K562 (cell line): ENCODE results near the gene KRR1. TPM values are rescaled to one million over a fixed set of nuclear protein-coding genes. Genes with fewer than 3 reads are reported as not detected.
A peak's percentile ranks its signal among the peaks of the same experiment; 100 is the strongest.

Source experiments
- ARHGAP35 ChIP-seq: fragments of 450-650 bp; IDR thresholded peaks from 2 replicates; pipeline ENCODE4 v1.6.1; 2018; ENCODE audit not compliant: partially characterized antibody
- BRCA1 ChIP-seq, 2 experiments: fragments of 450-650 bp in 1 of 2; sonication (generic) in 1 of 2; formaldehyde crosslinking in 1 of 2; IDR thresholded peaks; 2 replicates each; pipeline versions ENCODE4 v1.5.0 to v1.6.1; 2017 to 2020; ENCODE audit warnings: mild to moderate bottlenecking in 1 of 2, missing genetic modification reagents in 1 of 2
- E2F4 ChIP-seq: sonication (generic); formaldehyde crosslinking; IDR thresholded peaks from 2 replicates; pipeline ENCODE4 v1.8.0; 2022; ENCODE audit warnings: mild to moderate bottlenecking, low read depth, missing genetic modification reagents
- ELK3 ChIP-seq: fragments of 450-650 bp; formaldehyde crosslinking; IDR thresholded peaks from 2 replicates; pipeline ENCODE4 v1.4.0; 2020; ENCODE audit warnings: mild to moderate bottlenecking
- IRF1 ChIP-seq: sonication (generic); formaldehyde crosslinking; IDR thresholded peaks from 2 replicates; pipeline ENCODE4 v1.8.0; 2022; ENCODE audit warnings: missing genetic modification reagents, mild to moderate bottlenecking, borderline replicate concordance
- KLF6 ChIP-seq: fragments of 250-450 bp; sonication (Bioruptor Pico); IDR thresholded peaks from 2 replicates; pipeline ENCODE4 v1.4.0; 2020; ENCODE audit warnings: mild to moderate bottlenecking, moderate library complexity, borderline replicate concordance
- NR2C2 ChIP-seq, 2 experiments: fragments of 200-800 bp in 1 of 2; sonication (Bioruptor generic) in 1 of 2; sonication (generic) in 1 of 2; formaldehyde crosslinking in 1 of 2; IDR thresholded peaks; 2 replicates each; pipeline versions ENCODE4 v1.6.1 to v1.8.0; 2016 to 2022; ENCODE audit warnings: mild to moderate bottlenecking in 1 of 2, missing compliant biosample characterization in 1 of 2, missing genetic modification characterization in 1 of 2, missing genetic modification reagents in 1 of 2
- POLR2AphosphoS2 ChIP-seq: IDR thresholded peaks from 2 replicates; pipeline ENCODE4 v1.6.1; 2012; ENCODE audit warnings: low read length, improper control_type of control experiment
- POLR3A ChIP-seq: IDR thresholded peaks from 2 replicates; pipeline ENCODE4 v1.6.1; 2011; ENCODE audit warnings: borderline replicate concordance, mild to moderate bottlenecking, moderate library complexity; ENCODE audit not compliant: insufficient read length, insufficient read depth; ENCODE audit errors: extremely low read depth
- RFX1 ChIP-seq: fragments of 450-650 bp; IDR thresholded peaks from 2 replicates; pipeline ENCODE4 v1.6.1; 2016; ENCODE audit warnings: mild to moderate bottlenecking, moderate library complexity
- RFX7 ChIP-seq: fragments of 250-450 bp; sonication (Bioruptor Pico); IDR thresholded peaks from 2 replicates; pipeline ENCODE4 v1.5.1; 2021; ENCODE audit warnings: mild to moderate bottlenecking
- SMARCE1 ChIP-seq: fragments of 450-650 bp; IDR thresholded peaks from 2 replicates; pipeline ENCODE4 v1.7.1; 2016; ENCODE audit warnings: mild to moderate bottlenecking
- TAF15 ChIP-seq: fragments of 200-400 bp; formaldehyde crosslinking; IDR thresholded peaks from 2 replicates; pipeline ENCODE4 v1.6.1; 2017; ENCODE audit warnings: mild to moderate bottlenecking, low read depth, low read length, moderate library complexity
- ZFP1 ChIP-seq: fragments of 450-650 bp; formaldehyde crosslinking; IDR thresholded peaks from 2 replicates; pipeline ENCODE4 v1.4.0; 2020; ENCODE audit warnings: mild to moderate bottlenecking, mixed read lengths
- ZNF124 ChIP-seq: sonication (generic); formaldehyde crosslinking; IDR thresholded peaks from 2 replicates; pipeline ENCODE4 v1.8.1; 2022; ENCODE audit warnings: missing genetic modification reagents
- ZNF41 ChIP-seq: fragments of 250-450 bp; sonication (Bioruptor Pico); conservative IDR thresholded peaks from 2 replicates; pipeline ENCODE4 v1.4.0; 2020; ENCODE audit warnings: mild to moderate bottlenecking
- ZNF584 ChIP-seq: fragments of 200-800 bp; sonication (Bioruptor generic); IDR thresholded peaks from 2 replicates; pipeline ENCODE4 v1.6.1; 2016; ENCODE audit warnings: low read depth, mild to moderate bottlenecking, missing genetic modification characterization, missing compliant biosample characterization
- ZNF740 ChIP-seq, 3 experiments: fragments of 200-800 bp in 1 of 3; sonication (Bioruptor generic) in 1 of 3; sonication (generic) in 1 of 3; formaldehyde crosslinking in 1 of 3; IDR thresholded peaks; 2 replicates each; pipeline versions ENCODE4 v1.6.1 to v1.8.0; 2016 to 2022; ENCODE audit warnings: mild to moderate bottlenecking in 2 of 3, missing compliant biosample characterization in 2 of 3, missing genetic modification characterization in 2 of 3, missing genetic modification reagents in 1 of 3
- polyA plus RNA-seq, 8 experiments: library from polyadenylated mRNA; depleted of rRNA in 4 of 8; stranded (reverse) in 5 of 8; unstranded in 3 of 8; fragments of >200 nt; fragmentation: Nextera tagmentation in 2 of 8; fragmentation: Illumina TruSeq in 1 of 8; extraction: Ambion mirVana in 2 of 8; extraction: Trizol in 1 of 8; gene quantifications; 2 replicates each; pipeline versions ENCODE4 v1.2.1 to v1.2.3, GENCODE V29; 2011 to 2014; ENCODE audit warnings: inconsistent platforms in 1 of 8, missing spikeins in 1 of 8
- total RNA-seq, 7 experiments: library from RNA; depleted of rRNA in 6 of 7; stranded (reverse); fragments of >200 nt in 6 of 7; fragmentation: Illumina TruSeq in 2 of 7; extraction: Trizol in 2 of 7; gene quantifications; 2 replicates each; pipeline versions ENCODE4 v1.2.1 to v1.2.3, GENCODE V29; 2011 to 2021; ENCODE audit warnings: low replicate concordance in 1 of 7

The KRR1 gene
- total and polyA plus RNA-seq, 9 of the 15 experiments (the other 6 are each of a cell fraction or from before 2014, with no cell fraction given), result 42.6 to 102 (median 61.0) TPM

GRCh38 chr12:75511116-75512048 lies at the start of gene KRR1 (continued):
- no peak for TF ChIP-seq BRCA1 (IDR thresholded peaks at IDR 0.05)
- no peak for TF ChIP-seq BRCA1 (CRISPR knock-in tag; IDR thresholded peaks at IDR 0.05)
- TF ChIP-seq TAF15, result no peak
- peak; percentile 94 for TF ChIP-seq NR2C2 (CRISPR knock-in tag; IDR thresholded peaks at IDR 0.05)
- peak; percentile 100 for TF ChIP-seq NR2C2 (tag; IDR thresholded peaks at IDR 0.05)
- 0 out of 2 replicates have a peak, but pooled peaks have one; percentile 50 for TF ChIP-seq ZNF41 (CRISPR knock-in tag)
- no peak for TF ChIP-seq ELK3 (CRISPR knock-in tag)
- no peak for TF ChIP-seq ZFP1
- TF ChIP-seq E2F4, result 0 out of 2 replicates have a peak, but pooled peaks have one; percentile 46
- TF ChIP-seq RFX7 (CRISPR knock-in tag), result no peak
- TF ChIP-seq ARHGAP35, result no peak
- no peak for TF ChIP-seq IRF1 (CRISPR knock-in tag)
- TF ChIP-seq RFX1, result peak; percentile 39; the same call in 1 of the 2 replicates
- no peak for TF ChIP-seq KLF6 (CRISPR knock-in tag)
- TF ChIP-seq SMARCE1, result no peak
- no peak for TF ChIP-seq ZNF124 (CRISPR knock-in tag)
- no peak for TF ChIP-seq ZNF740 (CRISPR knock-in tag; IDR thresholded peaks at IDR 0.05)
- TF ChIP-seq ZNF740 (tag; IDR thresholded peaks at IDR 0.05), result no peak
- TF ChIP-seq POLR2AphosphoS2, result no peak
- TF ChIP-seq ZNF584 (CRISPR knock-in tag), result peak; percentile 32; the same call in 1 of the 2 replicates
- no peak for TF ChIP-seq POLR3A
